DOHH2 (cell line): ENCODE data around the gene FGF22.

Experiments
- EZH2phosphoT487 ChIP-seq: fragments of 200-600 bp; sonication (generic); IDR thresholded peaks from 2 replicates; pipeline ENCODE4 v1.6.1; 2017; ENCODE audit warnings: borderline replicate concordance, mild to moderate bottlenecking, antibody characterized with exemption, low read length, moderate library complexity, mixed read lengths
- TF ChIP-seq, protein P1 (sequence below): fragments of 200-600 bp; sonication (generic); IDR thresholded peaks from one replicate; pipeline ENCODE4 v1.5.1; 2014; ENCODE audit warnings: antibody characterized with exemption, mild to moderate bottlenecking, low read depth, low read length; ENCODE audit not compliant: poor library complexity, severe bottlenecking

- TF ChIP-seq, protein P1, sequence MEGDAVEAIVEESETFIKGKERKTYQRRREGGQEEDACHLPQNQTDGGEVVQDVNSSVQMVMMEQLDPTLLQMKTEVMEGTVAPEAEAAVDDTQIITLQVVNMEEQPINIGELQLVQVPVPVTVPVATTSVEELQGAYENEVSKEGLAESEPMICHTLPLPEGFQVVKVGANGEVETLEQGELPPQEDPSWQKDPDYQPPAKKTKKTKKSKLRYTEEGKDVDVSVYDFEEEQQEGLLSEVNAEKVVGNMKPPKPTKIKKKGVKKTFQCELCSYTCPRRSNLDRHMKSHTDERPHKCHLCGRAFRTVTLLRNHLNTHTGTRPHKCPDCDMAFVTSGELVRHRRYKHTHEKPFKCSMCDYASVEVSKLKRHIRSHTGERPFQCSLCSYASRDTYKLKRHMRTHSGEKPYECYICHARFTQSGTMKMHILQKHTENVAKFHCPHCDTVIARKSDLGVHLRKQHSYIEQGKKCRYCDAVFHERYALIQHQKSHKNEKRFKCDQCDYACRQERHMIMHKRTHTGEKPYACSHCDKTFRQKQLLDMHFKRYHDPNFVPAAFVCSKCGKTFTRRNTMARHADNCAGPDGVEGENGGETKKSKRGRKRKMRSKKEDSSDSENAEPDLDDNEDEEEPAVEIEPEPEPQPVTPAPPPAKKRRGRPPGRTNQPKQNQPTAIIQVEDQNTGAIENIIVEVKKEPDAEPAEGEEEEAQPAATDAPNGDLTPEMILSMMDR = no peak
- TF ChIP-seq EZH2phosphoT487 = no peak
Measured at GRCh38 chr19:596263-596655, 43.4 kb upstream of the FGF22 start.
